HG03097 (cell line): ENCODE measurements around the gene UBL3.

Source experiments
- ATAC-seq: cut with Tn5 transposase; IDR thresholded peaks from one replicate; pipeline ENCODE4 v1.9.1; 2021; ENCODE audit not compliant: unreplicated experiment, low FRiP score

Gene UBL3

GRCh38 chr13:29858231-29858630 lies 7.8 kb upstream of the UBL3 start:
- ATAC-seq: no peak

- no peak for ATAC-seq
These were observed 6.7 kb upstream of the UBL3 start for GRCh38 chr13:29857085-29857484.

GRCh38 chr13:29856426-29856825 lies 6.0 kb upstream of the UBL3 start:
- no peak for ATAC-seq

- no peak for ATAC-seq
These were observed 5.4 kb upstream of the UBL3 start for GRCh38 chr13:29855784-29856183.

- no peak for ATAC-seq
These were observed 4.6 kb upstream of the UBL3 start for GRCh38 chr13:29855009-29855408.

- ATAC-seq: no peak
These were observed 2.7 kb upstream of the UBL3 start for GRCh38 chr13:29853131-29853530.

GRCh38 chr13:29852472-29853054 lies 2.1 kb upstream of the UBL3 start:
- ATAC-seq: no peak

GRCh38 chr13:29849731-29850212 lies 645 bp downstream of the UBL3 start:
- peak; percentile 7 for ATAC-seq

- ATAC-seq: no peak
These were observed 1.3 kb downstream of the UBL3 start for GRCh38 chr13:29849071-29849631.

- ATAC-seq: no peak
These were observed 2.9 kb downstream of the UBL3 start for GRCh38 chr13:29847501-29847983.

- no peak for ATAC-seq
These were observed 3.8 kb downstream of the UBL3 start for GRCh38 chr13:29846475-29847256.

GRCh38 chr13:29845440-29846056 lies 4.9 kb downstream of the UBL3 start:
- no peak for ATAC-seq

- no peak for ATAC-seq
These were observed 6.0 kb downstream of the UBL3 start for GRCh38 chr13:29844441-29844840.

GRCh38 chr13:29840585-29840984 lies 9.8 kb downstream of the UBL3 start:
- ATAC-seq: no peak

GRCh38 chr13:29835280-29836061 lies 14.9 kb downstream of the UBL3 start:
- ATAC-seq: no peak

GRCh38 chr13:29832761-29833298 lies 17.6 kb downstream of the UBL3 start:
- no peak for ATAC-seq

GRCh38 chr13:29830000-29830399 lies 20.4 kb downstream of the UBL3 start:
- no peak for ATAC-seq

GRCh38 chr13:29819143-29819542 lies 31.3 kb downstream of the UBL3 start:
- no peak for ATAC-seq

- peak; percentile 91 for ATAC-seq
These were observed 32.6 kb downstream of the UBL3 start for GRCh38 chr13:29817604-29818378.
